SK-N-SH treated with all-trans-retinoic acid at 6 μM for 48 hours (cell line): ENCODE results near the gene C12orf57.

Source experiments
- ATAC-seq: fragments of 200-7000 bp; cut with Tn5 transposase; 3 replicates; pipeline ENCODE4 v1.9.1; 2020; ENCODE audit warnings: mild to moderate bottlenecking, moderate library complexity
- ARNTL ChIP-seq: fragments of 450-650 bp; formaldehyde crosslinking; IDR thresholded peaks from 2 replicates; pipeline ENCODE4 v1.5.0; 2020; ENCODE audit warnings: low read depth, mild to moderate bottlenecking, moderate library complexity, borderline replicate concordance
- CREB5 ChIP-seq: fragments of 250-450 bp; sonication (Bioruptor Pico); IDR thresholded peaks from 2 replicates; pipeline ENCODE4 v1.5.1; 2020; ENCODE audit warnings: low read depth, mild to moderate bottlenecking, moderate library complexity
- CSDC2 ChIP-seq: fragments of 250-450 bp; sonication (Bioruptor Pico); IDR thresholded peaks from 2 replicates; pipeline ENCODE4 v1.5.0; 2020; ENCODE audit warnings: mild to moderate bottlenecking, moderate library complexity
- CSRNP3 ChIP-seq: fragments of 250-450 bp; sonication (Bioruptor Pico); IDR thresholded peaks from 2 replicates; pipeline ENCODE4 v1.5.1; 2021; ENCODE audit warnings: mild to moderate bottlenecking, moderate library complexity
- ESRRG ChIP-seq: fragments of 250-450 bp; sonication (Bioruptor Pico); IDR thresholded peaks from 2 replicates; pipeline ENCODE4 v1.6.1; 2021; ENCODE audit warnings: mild to moderate bottlenecking
- GLIS3 ChIP-seq: fragments of 250-450 bp; sonication (Bioruptor Pico); IDR thresholded peaks from 2 replicates; pipeline ENCODE4 v1.5.0; 2020; ENCODE audit warnings: mild to moderate bottlenecking, moderate library complexity
- ISL1 ChIP-seq: fragments of 250-450 bp; sonication (Bioruptor Pico); IDR thresholded peaks from 2 replicates; pipeline ENCODE4 v2.1.2; 2022; ENCODE audit warnings: mild to moderate bottlenecking, moderate library complexity
- PATZ1 ChIP-seq: fragments of 250-450 bp; sonication (Bioruptor Pico); IDR thresholded peaks from 2 replicates; pipeline ENCODE4 v1.8.0; 2020; ENCODE audit warnings: mild to moderate bottlenecking, moderate library complexity, borderline replicate concordance
- POU6F1 ChIP-seq: fragments of 250-450 bp; sonication (Bioruptor Pico); IDR thresholded peaks from 2 replicates; pipeline ENCODE4 v1.8.0; 2021; ENCODE audit warnings: low read depth, mild to moderate bottlenecking, moderate library complexity, borderline replicate concordance
- PPARA ChIP-seq: fragments of 250-450 bp; sonication (Bioruptor Pico); IDR thresholded peaks from 2 replicates; pipeline ENCODE4 v1.5.0; 2020; ENCODE audit warnings: mild to moderate bottlenecking, borderline replicate concordance
- RARB ChIP-seq: fragments of 250-450 bp; sonication (Bioruptor Pico); IDR thresholded peaks from 2 replicates; pipeline ENCODE4 v1.8.0; 2021; ENCODE audit warnings: mild to moderate bottlenecking, moderate library complexity
- SNAI2 ChIP-seq: fragments of 250-450 bp; sonication (Bioruptor Pico); IDR thresholded peaks from 2 replicates; pipeline ENCODE4 v1.5.0; 2020; ENCODE audit warnings: mild to moderate bottlenecking, moderate library complexity
- TCF4 ChIP-seq: fragments of 250-450 bp; sonication (Bioruptor Pico); IDR thresholded peaks from 2 replicates; pipeline ENCODE4 v1.8.0; 2021; ENCODE audit warnings: mild to moderate bottlenecking, moderate library complexity, borderline replicate concordance
- TOX ChIP-seq: fragments of 250-450 bp; sonication (Bioruptor Pico); IDR thresholded peaks from 2 replicates; pipeline ENCODE4 v1.8.0; 2021; ENCODE audit warnings: mild to moderate bottlenecking, moderate library complexity, borderline replicate concordance
- ZFP3 ChIP-seq: fragments of 250-450 bp; sonication (Bioruptor Pico); IDR thresholded peaks from 2 replicates; pipeline ENCODE4 v1.5.0; 2020; ENCODE audit warnings: mild to moderate bottlenecking, moderate library complexity
- ZFP30 ChIP-seq: fragments of 450-650 bp; formaldehyde crosslinking; IDR thresholded peaks from 2 replicates; pipeline ENCODE4 v1.5.0; 2022; ENCODE audit warnings: mild to moderate bottlenecking, moderate library complexity
- ZNF565 ChIP-seq: fragments of 450-650 bp; formaldehyde crosslinking; conservative IDR thresholded peaks from 2 replicates; pipeline ENCODE4 v1.5.0; 2020; ENCODE audit warnings: low read depth, mild to moderate bottlenecking, moderate library complexity
- ZNF70 ChIP-seq: fragments of 450-650 bp; formaldehyde crosslinking; IDR thresholded peaks from 2 replicates; pipeline ENCODE4 v1.5.0; 2020; ENCODE audit warnings: mild to moderate bottlenecking, moderate library complexity
- ZNF8 ChIP-seq: fragments of 450-650 bp; formaldehyde crosslinking; IDR thresholded peaks from 2 replicates; pipeline ENCODE4 v1.5.0; 2020; ENCODE audit warnings: mild to moderate bottlenecking, moderate library complexity

The C12orf57 gene

GRCh38 chr12:6915789-6916285 lies 28.0 kb upstream of the C12orf57 start (continued):
- no peak for TF ChIP-seq ZNF8
- TF ChIP-seq ISL1 (CRISPR knock-in tag), result no peak
- no peak for TF ChIP-seq ESRRG (CRISPR knock-in tag)
- TF ChIP-seq, all 23 proteins: peak for 0

- TF ChIP-seq SNAI2 (CRISPR knock-in tag), result no peak
- no peak for TF ChIP-seq ZNF8
- TF ChIP-seq TOX (CRISPR knock-in tag), result no peak
- TF ChIP-seq ZFP30, result no peak
- TF ChIP-seq CSRNP3, result no peak
- no peak for TF ChIP-seq PATZ1 (CRISPR knock-in tag)
- no peak for TF ChIP-seq ESRRG (CRISPR knock-in tag)
- no peak for TF ChIP-seq ISL1 (CRISPR knock-in tag)
- TF ChIP-seq PPARA (CRISPR knock-in tag), result no peak
- no peak for TF ChIP-seq CREB5 (CRISPR knock-in tag)
- no peak for TF ChIP-seq ZFP3 (CRISPR knock-in tag)
- TF ChIP-seq, all 23 proteins: peak for 0
- no peak for ATAC-seq
These were observed 27.2 kb upstream of the C12orf57 start for GRCh38 chr12:6916426-6917200.

- ATAC-seq, result no peak
- TF ChIP-seq ZNF565 (no peak), TOX (CRISPR knock-in tag) (no peak), ZNF8 (no peak), ESRRG (CRISPR knock-in tag) (no peak), RARB (CRISPR knock-in tag) (no peak), GLIS3 (CRISPR knock-in tag) (no peak), ZNF70 (CRISPR knock-in tag) (no peak), SNAI2 (CRISPR knock-in tag) (no peak), POU6F1 (CRISPR knock-in tag) (no peak), CSDC2 (no peak), CSRNP3 (no peak), ISL1 (CRISPR knock-in tag) (no peak), ZFP3 (CRISPR knock-in tag) (no peak), TCF4 (CRISPR knock-in tag) (no peak), ZFP30 (no peak), CREB5 (CRISPR knock-in tag) (no peak), ARNTL (no peak)
These were observed 26.2 kb upstream of the C12orf57 start for GRCh38 chr12:6917491-6918231.
